Astrocyte of the spinal cord (primary cell): ENCODE data around the gene CYP27B1.

Source experiments
- DNase-seq: peaks from one replicate; pipeline ENCODE4 v3.0.0; 2011; ENCODE audit warnings: low read depth, low spot score
- H3K4me3 ChIP-seq: 2 replicates; pipeline ENCODE4 v1.5.1; 2011; ENCODE audit warnings: low read depth, mild to moderate bottlenecking, low read length, moderate library complexity
- in situ Hi-C: cut with HindIII; loops from 2 replicates; pipeline ENCODE4 v1.10.0; 2017; ENCODE audit warnings: low sequenced_read_pairs
- TF ChIP-seq, protein P1 (sequence below): IDR thresholded peaks from 2 replicates; pipeline ENCODE4 v1.5.1; 2012; ENCODE audit warnings: low read depth, mild to moderate bottlenecking, low read length, inconsistent platforms

CYP27B1 gene

DNA sequence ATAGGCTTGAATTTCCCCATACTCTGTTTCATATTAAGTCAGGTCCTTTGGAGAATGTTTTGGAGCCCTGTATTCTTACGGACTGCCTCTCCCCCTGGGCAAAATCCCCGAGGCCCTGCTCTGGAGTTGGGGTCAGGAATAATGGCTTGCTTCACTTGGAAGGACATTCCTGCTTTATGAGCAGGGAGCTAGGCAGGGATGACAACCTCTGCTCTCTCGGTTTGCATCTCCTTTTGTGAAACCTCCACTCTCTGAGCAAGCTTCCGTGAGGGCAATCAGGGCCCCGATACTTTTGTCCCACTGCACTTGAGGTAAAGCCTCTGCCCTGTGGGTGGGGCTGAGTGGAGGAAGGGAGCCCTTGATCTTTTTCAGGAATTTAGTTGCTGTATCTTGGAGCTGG lies 53.7 kb downstream of the CYP27B1 start:
- TF ChIP-seq, protein P1, sequence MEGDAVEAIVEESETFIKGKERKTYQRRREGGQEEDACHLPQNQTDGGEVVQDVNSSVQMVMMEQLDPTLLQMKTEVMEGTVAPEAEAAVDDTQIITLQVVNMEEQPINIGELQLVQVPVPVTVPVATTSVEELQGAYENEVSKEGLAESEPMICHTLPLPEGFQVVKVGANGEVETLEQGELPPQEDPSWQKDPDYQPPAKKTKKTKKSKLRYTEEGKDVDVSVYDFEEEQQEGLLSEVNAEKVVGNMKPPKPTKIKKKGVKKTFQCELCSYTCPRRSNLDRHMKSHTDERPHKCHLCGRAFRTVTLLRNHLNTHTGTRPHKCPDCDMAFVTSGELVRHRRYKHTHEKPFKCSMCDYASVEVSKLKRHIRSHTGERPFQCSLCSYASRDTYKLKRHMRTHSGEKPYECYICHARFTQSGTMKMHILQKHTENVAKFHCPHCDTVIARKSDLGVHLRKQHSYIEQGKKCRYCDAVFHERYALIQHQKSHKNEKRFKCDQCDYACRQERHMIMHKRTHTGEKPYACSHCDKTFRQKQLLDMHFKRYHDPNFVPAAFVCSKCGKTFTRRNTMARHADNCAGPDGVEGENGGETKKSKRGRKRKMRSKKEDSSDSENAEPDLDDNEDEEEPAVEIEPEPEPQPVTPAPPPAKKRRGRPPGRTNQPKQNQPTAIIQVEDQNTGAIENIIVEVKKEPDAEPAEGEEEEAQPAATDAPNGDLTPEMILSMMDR: no peak
- no peak overlapping the region for H3K4me3 ChIP-seq
- in situ Hi-C loops: no loop called here
- no peak for DNase-seq

GRCh38 chr12:57712701-57713100 lies 54.2 kb downstream of the CYP27B1 start:
- TF ChIP-seq, protein P1: no peak
- DNase-seq: no peak
- in situ Hi-C loops: no loop called here
- H3K4me3 ChIP-seq: no peak overlapping the region
